ENCODE results near the gene RASSF4.

Gene RASSF4

GRCh38 chr10:44935201-44935965 is 24.2 kb upstream of the RASSF4 start:
- H3K4me3 ChIP-seq (ENCODE audit: severe bottlenecking) = no peak overlapping the region
- H3K27ac ChIP-seq (ENCODE audit: poor library complexity, severe bottlenecking) = no peak overlapping the region
- no peaks in the 10 kb centered on the region for H3K9me3 ChIP-seq (ENCODE audit: severe bottlenecking)
- H3K4me1 ChIP-seq (ENCODE audit: insufficient read depth, poor library complexity, severe bottlenecking) = no peaks in the 10 kb centered on the region
- DNase-seq (ENCODE audit: low spot score) (no peak), ATAC-seq (ENCODE audit: low read depth) (peak; percentile 35; the same call in 1 of the 3 replicates)
- H3K36me3 ChIP-seq (ENCODE audit: low read depth) = no peaks in the 10 kb centered on the region
- no peaks in the 10 kb centered on the region for H3K27me3 ChIP-seq (ENCODE audit: insufficient read depth, poor library complexity, severe bottlenecking)
- no peak for TF ChIP-seq CTCF (IDR thresholded peaks at IDR 0.05; ENCODE audit: poor library complexity, severe bottlenecking)

- Histone ChIP-seq H3K4me1 (ENCODE audit: insufficient read depth, poor library complexity, severe bottlenecking) (no peaks in the 10 kb centered on the region), H3K4me3 (ENCODE audit: severe bottlenecking) (no peak overlapping the region), H3K36me3 (ENCODE audit: low read depth) (no peaks in the 10 kb centered on the region), H3K27ac (ENCODE audit: poor library complexity, severe bottlenecking) (no peak overlapping the region), H3K9me3 (ENCODE audit: severe bottlenecking) (no peaks in the 10 kb centered on the region), H3K27me3 (ENCODE audit: insufficient read depth, poor library complexity, severe bottlenecking) (no peaks in the 10 kb centered on the region)
- TF ChIP-seq CTCF (IDR thresholded peaks at IDR 0.05; ENCODE audit: poor library complexity, severe bottlenecking) = no peak
- ATAC-seq (ENCODE audit: low read depth) = no peak
- no peak for DNase-seq (ENCODE audit: low spot score)
Observed at GRCh38 chr10:44935966-44936295, 23.7 kb upstream of the RASSF4 start.

- Histone ChIP-seq H3K4me3 (ENCODE audit: severe bottlenecking) (no peak overlapping the region), H3K9me3 (ENCODE audit: severe bottlenecking) (no peaks in the 10 kb centered on the region), H3K27ac (ENCODE audit: poor library complexity, severe bottlenecking) (no peak overlapping the region), H3K27me3 (ENCODE audit: insufficient read depth, poor library complexity, severe bottlenecking) (no peaks in the 10 kb centered on the region), H3K36me3 (ENCODE audit: low read depth) (no peaks in the 10 kb centered on the region), H3K4me1 (ENCODE audit: insufficient read depth, poor library complexity, severe bottlenecking) (no peaks in the 10 kb centered on the region)
- TF ChIP-seq CTCF (IDR thresholded peaks at IDR 0.05; ENCODE audit: poor library complexity, severe bottlenecking) = no peak
- DNase-seq (ENCODE audit: low spot score) (no peak), ATAC-seq (ENCODE audit: low read depth) (no peak)
Observed at GRCh38 chr10:44936314-44936975, 23.2 kb upstream of the RASSF4 start.

- H3K36me3 ChIP-seq (ENCODE audit: low read depth) = no peaks in the 10 kb centered on the region
- ATAC-seq (ENCODE audit: low read depth) (no peak), DNase-seq (ENCODE audit: low spot score) (no peak)
- H3K27ac ChIP-seq (ENCODE audit: poor library complexity, severe bottlenecking) = no peak overlapping the region
- H3K9me3 ChIP-seq (ENCODE audit: severe bottlenecking) = no peaks in the 10 kb centered on the region
- H3K4me3 ChIP-seq (ENCODE audit: severe bottlenecking) = no peak overlapping the region
- TF ChIP-seq CTCF (IDR thresholded peaks at IDR 0.05; ENCODE audit: poor library complexity, severe bottlenecking) = no peak
- H3K27me3 ChIP-seq (ENCODE audit: insufficient read depth, poor library complexity, severe bottlenecking) = no peaks in the 10 kb centered on the region
- no peaks in the 10 kb centered on the region for H3K4me1 ChIP-seq (ENCODE audit: insufficient read depth, poor library complexity, severe bottlenecking)
Observed at GRCh38 chr10:44937196-44938005, 22.2 kb upstream of the RASSF4 start.

All from RWPE2 (cell line).